Endothelial cell of umbilical vein (primary cell): ENCODE data around the gene APPL2. TPM values are rescaled to one million over a fixed set of nuclear protein-coding genes. Genes with fewer than 3 reads are reported as not detected.

ENCODE experiments used
- BruUV-seq: library from RNA; stranded (reverse); fragments of 400-500 nt; replicated peaks from 2 replicates; lab custom pipeline; 2021; lab: Mats Ljungman, UMichigan
- CTCF ChIA-PET: fragments of 300-600, 350-600 bp; sonication (Branson Sonifier 250); formaldehyde crosslinking; loops from one replicate; lab custom pipeline; 2021; ENCODE audit warnings: antibody characterized with exemption, inconsistent platforms; lab: Charles Lee
- POLR2A ChIA-PET: fragments of 300-600, 350-600 bp; sonication (Branson Sonifier 250); formaldehyde crosslinking; loops from one replicate; lab custom pipeline; 2021; ENCODE audit warnings: antibody characterized with exemption, inconsistent platforms; lab: Charles Lee
- DNase-seq: peaks from one replicate; pipeline ENCODE4 v3.0.0-alpha.2; 2011; ENCODE audit warnings: low read depth, low spot score
- FAIRE-seq: peaks from 2 replicates; lab custom pipeline; 2011; peaks lifted over from hg19 to GRCh38; lab: Jason Lieb, UNC
- H2AFZ ChIP-seq: 2 replicates; pipeline ENCODE4 v1.6.0; 2012; ENCODE audit warnings: low read depth, low read length, control low read depth, inconsistent platforms
- H3K27ac ChIP-seq: 2 replicates; pipeline ENCODE4 v1.5.1; 2011; ENCODE audit warnings: low read depth, mild to moderate bottlenecking, control low read depth, low read length, moderate library complexity; ENCODE audit not compliant: insufficient read depth
- H3K27me3 ChIP-seq, 2 experiments: 2 replicates each; pipeline versions ENCODE4 v1.6.0 to v1.6.1; 2011; ENCODE audit warnings: low read length in 2 of 2, mixed read lengths in 1 of 2; ENCODE audit not compliant: control insufficient read depth in 2 of 2, insufficient read depth in 2 of 2
- H3K36me3 ChIP-seq, 2 experiments: 2 replicates in 1 of 2; 3 replicates in 1 of 2; pipeline ENCODE4 v1.5.1; 2011; ENCODE audit warnings: low read length in 2 of 2, mild to moderate bottlenecking in 1 of 2, moderate library complexity in 1 of 2; ENCODE audit not compliant: control insufficient read depth in 2 of 2, insufficient read depth in 2 of 2; ENCODE audit errors: extremely low read depth in 1 of 2
- H3K4me1 ChIP-seq: 3 replicates; pipeline ENCODE4 v1.5.1; 2011; ENCODE audit warnings: mild to moderate bottlenecking, low read length; ENCODE audit not compliant: control insufficient read depth, insufficient read depth; ENCODE audit errors: extremely low read depth
- H3K4me2 ChIP-seq: 2 replicates; pipeline ENCODE4 v1.6.1; 2011; ENCODE audit warnings: low read length, control low read depth, mixed read lengths; ENCODE audit not compliant: insufficient read depth
- H3K4me3 ChIP-seq, 3 experiments: fragments of 200-600 bp in 1 of 3; sonication (generic), shearing (Covaris generic) in 1 of 3; replicated peaks in 1 of 3; 2 replicates each; pipeline ENCODE4 v1.5.1; 2011 to 2016; ENCODE audit warnings: control low read depth in 3 of 3, low read length in 3 of 3, mild to moderate bottlenecking in 2 of 3, inconsistent platforms in 1 of 3, low read depth in 1 of 3, moderate library complexity in 1 of 3; ENCODE audit not compliant: insufficient read depth in 1 of 3
- H3K79me2 ChIP-seq: 2 replicates; pipeline ENCODE4 v1.6.0; 2012; ENCODE audit warnings: low read length, inconsistent platforms; ENCODE audit not compliant: control insufficient read depth, insufficient read depth
- H3K9ac ChIP-seq: replicated peaks from 2 replicates; pipeline ENCODE3; 2011; ENCODE audit warnings: low read length, control low read depth; ENCODE audit not compliant: insufficient read depth; ENCODE audit errors: extremely low read depth
- H3K9me1 ChIP-seq: replicated peaks from 3 replicates; pipeline ENCODE4 v1.6.0; 2011; ENCODE audit warnings: mild to moderate bottlenecking, low read length; ENCODE audit not compliant: control insufficient read depth, insufficient read depth; ENCODE audit errors: extremely low read depth
- H3K9me3 ChIP-seq: replicated peaks from 2 replicates; pipeline ENCODE4 v1.5.1; 2012; ENCODE audit warnings: low read length, inconsistent platforms; ENCODE audit not compliant: control insufficient read depth, insufficient read depth
- H4K20me1 ChIP-seq: replicated peaks from 2 replicates; pipeline ENCODE3; 2011; ENCODE audit warnings: mild to moderate bottlenecking, low read length; ENCODE audit not compliant: control insufficient read depth, insufficient read depth; ENCODE audit errors: extremely low read depth
- CTCF ChIP-seq, 2 donors: IDR thresholded peaks; 1 replicate in 1 of 2; 2 replicates in 1 of 2; pipeline ENCODE4 v1.5.1; 2011; ENCODE audit warnings: low read length in 2 of 2, mild to moderate bottlenecking in 2 of 2, moderate library complexity in 2 of 2, control low read depth in 1 of 2, inconsistent platforms in 1 of 2, low read depth in 1 of 2; ENCODE audit not compliant: insufficient read depth in 1 of 2; ENCODE audit errors: extremely low read depth in 1 of 2
- EZH2 ChIP-seq: IDR thresholded peaks from 2 replicates; pipeline ENCODE4 v1.6.1; 2012; ENCODE audit warnings: borderline replicate concordance, low read depth, mild to moderate bottlenecking, moderate library complexity, low read length, inconsistent platforms; ENCODE audit not compliant: severe bottlenecking
- FOS ChIP-seq: IDR thresholded peaks from 2 replicates; pipeline ENCODE4 v1.6.1; 2011; ENCODE audit warnings: mild to moderate bottlenecking, low read length, moderate library complexity, borderline replicate concordance; ENCODE audit not compliant: insufficient read depth
- GATA2 ChIP-seq: IDR thresholded peaks from 2 replicates; pipeline ENCODE4 v1.7.0; 2011; ENCODE audit warnings: low read depth, mild to moderate bottlenecking, moderate library complexity, mixed read lengths, low read length; ENCODE audit not compliant: insufficient read length, insufficient read depth
- JUN ChIP-seq: IDR thresholded peaks from 2 replicates; pipeline ENCODE4 v1.6.1; 2011; ENCODE audit warnings: borderline replicate concordance, low read depth; ENCODE audit not compliant: insufficient read length, insufficient read depth
- MAX ChIP-seq: IDR thresholded peaks from 2 replicates; pipeline ENCODE4 v1.6.1; 2011; ENCODE audit not compliant: insufficient read depth, insufficient read length
- MYC ChIP-seq: IDR thresholded peaks from one replicate; pipeline ENCODE4 v1.6.1; 2011; ENCODE audit warnings: mild to moderate bottlenecking, low read depth, low read length
- POLR2A ChIP-seq: IDR thresholded peaks from 2 replicates; pipeline ENCODE4 v1.6.1; 2012; ENCODE audit warnings: low read depth, mild to moderate bottlenecking, control low read depth, low read length
- POLR2AphosphoS5 ChIP-seq: IDR thresholded peaks from 2 replicates; pipeline ENCODE4 v1.6.1; 2012; ENCODE audit warnings: low read depth, mild to moderate bottlenecking, control low read depth, low read length, moderate library complexity; ENCODE audit not compliant: insufficient read depth
- dilution Hi-C: fragments of 300-500 bp; cut with MboI; formaldehyde crosslinking; loops from one replicate; pipeline ENCODE4 v1.15.0; 2019; ENCODE audit warnings: low sequenced_read_pairs; ENCODE audit not compliant: extremely low pct_ligation_motif_present
- intact Hi-C: fragments of 100-400 bp; cut with micrococcal nuclease; formaldehyde crosslinking; loops from one replicate; pipeline ENCODE4 v1.10.0; 2022
- polyA plus RNA-seq, 4 experiments: library from polyadenylated mRNA; depleted of rRNA in 3 of 4; stranded (reverse) in 3 of 4; unstranded in 1 of 4; fragments of >200 nt; gene quantifications; 2 replicates each; pipeline versions ENCODE4 v1.2.1 to v1.2.3, GENCODE V29; 2011 to 2012; ENCODE audit warnings: missing spikeins in 1 of 4
- total RNA-seq: library from RNA; stranded (reverse); gene quantifications from 2 replicates; pipeline ENCODE4 v1.2.3, GENCODE V29; 2021

APPL2 gene
- total and polyA plus RNA-seq, 2 donors (not counting 3 experiments of a cell fraction or from before 2014, with no cell fraction given), result 8.1 to 21.4 TPM

- Histone ChIP-seq H3K36me3 (no peaks in the 10 kb centered on the region), H3K27ac (no peak overlapping the region), H4K20me1 (no peaks in the 10 kb centered on the region), H3K9ac (no peak overlapping the region), H3K4me1 (no peaks in the 10 kb centered on the region), H3K27me3 (no peaks in the 10 kb centered on the region), H3K4me3 (no peak overlapping the region), H3K9me1 (no peaks in the 10 kb centered on the region), H2AFZ (no peak overlapping the region), H3K79me2 (no peaks in the 10 kb centered on the region), H3K4me2 (no peak overlapping the region), H3K9me3 (no peaks in the 10 kb centered on the region)
- CTCF ChIA-PET, result no interaction called here
- TF ChIP-seq POLR2AphosphoS5, result no peak
- no peak for DNase-seq
- POLR2A ChIA-PET, result no interaction called here
- FAIRE-seq, result no peak
- dilution Hi-C loops, result no loop called here
- intact Hi-C loops, result no loop called here
- no TSS peak for BruUV-seq
Observed at GRCh38 chr12:105272152-105272551, 36.2 kb upstream of the APPL2 start.

GRCh38 chr12:105271364-105271763, 35.4 kb upstream of the APPL2 start:
- no peak overlapping the region for H3K4me2 ChIP-seq

More at GRCh38 chr12:105271364-105271763, 35.4 kb upstream of the APPL2 start:
- Histone ChIP-seq H3K27me3 (no peaks in the 10 kb centered on the region), H3K9ac (no peak overlapping the region), H3K36me3 (no peaks in the 10 kb centered on the region), H3K4me3 (no peak overlapping the region), H2AFZ (no peak overlapping the region), H3K4me1 (no peaks in the 10 kb centered on the region), H3K9me3 (no peaks in the 10 kb centered on the region), H4K20me1 (no peaks in the 10 kb centered on the region), H3K27ac (no peak overlapping the region), H3K9me1 (no peaks in the 10 kb centered on the region), H3K79me2 (no peaks in the 10 kb centered on the region)
- no TSS peak for BruUV-seq
- peak; percentile 61 for FAIRE-seq
- no peak for DNase-seq
- ChIA-PET POLR2A (no interaction called here), CTCF (interaction anchor here (1.0 kb wide), 1 partner anchor 12 kb away, joined by 3 read pairs; no protein-coding TSS in a partner anchor)
- intact Hi-C loops (no loop called here), dilution Hi-C loops (no loop called here)
- TF ChIP-seq EZH2 (no peak), MYC (no peak), FOS (no peak), GATA2 (no peak), POLR2A (no peak), POLR2AphosphoS5 (no peak), JUN (no peak), CTCF (IDR thresholded peaks at IDR 0.05; ENCODE audit: extremely low read depth in 1 of 2, insufficient read depth in 1 of 2, low read depth in 1 of 2, low read length in 2 of 2) (no peak), MAX (no peak)
